H1 (cell line): Measurements from ENCODE around the gene ADAMTS17. TPM values are rescaled to one million over a fixed set of nuclear protein-coding genes. Genes with fewer than 3 reads are reported as not detected.

Experiments
- CTCF ChIA-PET: fragments of 300-600 bp; sonication (Branson Sonifier 250); formaldehyde crosslinking; loops from one replicate; lab custom pipeline; 2021; ENCODE audit not compliant: partially characterized antibody; lab: Charles Lee
- POLR2A ChIA-PET: fragments of 300-600 bp; sonication (Branson Sonifier 250); formaldehyde crosslinking; loops from one replicate; lab custom pipeline; 2021; ENCODE audit warnings: inconsistent platforms; ENCODE audit not compliant: partially characterized antibody; lab: Charles Lee
- DNase-seq, 2 experiments: peaks; one replicate each; pipeline versions ENCODE4 v3.0.0 to v3.0.0-alpha.2; 2010 to 2022; ENCODE audit warnings: low spot score in 2 of 2, low read depth in 1 of 2, mixed read lengths in 1 of 2
- FAIRE-seq: peaks from 2 replicates; lab custom pipeline; 2011; peaks lifted over from hg19 to GRCh38; lab: Jason Lieb, UNC
- H2AFZ ChIP-seq: 2 replicates; pipeline ENCODE4 v1.8.1; 2012; ENCODE audit warnings: low read length, inconsistent platforms
- H2AK5ac ChIP-seq: 2 replicates; pipeline ENCODE4 v1.6.1; 2013; ENCODE audit warnings: low read depth, low read length
- H2BK120ac ChIP-seq: replicated peaks from 2 replicates; pipeline ENCODE3; 2013; ENCODE audit warnings: low read depth, low read length, inconsistent platforms
- H2BK12ac ChIP-seq: 2 replicates; pipeline ENCODE4 v1.6.1; 2013; ENCODE audit warnings: low read depth, low read length
- H2BK15ac ChIP-seq: 2 replicates; pipeline ENCODE4 v1.6.1; 2013; ENCODE audit warnings: low read length
- H2BK20ac ChIP-seq: 2 replicates; pipeline ENCODE4 v1.6.1; 2013; ENCODE audit warnings: low read length
- H2BK5ac ChIP-seq: 2 replicates; pipeline ENCODE4 v1.6.1; 2013; ENCODE audit warnings: low read depth, low read length
- H3K14ac ChIP-seq: 2 replicates; pipeline ENCODE4 v1.6.1; 2013; ENCODE audit warnings: inconsistent platforms; ENCODE audit not compliant: insufficient read length
- H3K18ac ChIP-seq: 2 replicates; pipeline ENCODE4 v1.6.1; 2013; ENCODE audit warnings: low read length; ENCODE audit errors: extremely low read depth
- H3K23ac ChIP-seq: 2 replicates; pipeline ENCODE4 v1.6.1; 2013; ENCODE audit warnings: inconsistent platforms; ENCODE audit not compliant: insufficient read length
- H3K23me2 ChIP-seq: 2 replicates; pipeline ENCODE4 v1.6.1; 2013; ENCODE audit warnings: low read depth, low read length
- H3K27ac ChIP-seq: 2 replicates; pipeline ENCODE4 v1.6.1; 2011; ENCODE audit warnings: low read depth, low read length, inconsistent platforms
- H3K27me3 ChIP-seq, 4 experiments: replicated peaks in 1 of 4; 1 replicate in 1 of 4; 2 replicates in 3 of 4; pipeline versions ENCODE4 v1.6.1 to v1.8.1; 2011 to 2013; ENCODE audit warnings: low read length in 3 of 4, mild to moderate bottlenecking in 3 of 4, inconsistent platforms in 2 of 4, mixed read lengths in 2 of 4, moderate library complexity in 1 of 4; ENCODE audit not compliant: control insufficient read depth in 3 of 4, insufficient read depth in 3 of 4; ENCODE audit errors: extremely low read depth in 1 of 4
- H3K36me3 ChIP-seq, 4 experiments: 2 replicates each; pipeline versions ENCODE4 v1.6.1 to v1.8.1; 2011 to 2013; ENCODE audit warnings: mild to moderate bottlenecking in 4 of 4, low read length in 3 of 4, moderate library complexity in 2 of 4, control low read depth in 1 of 4, inconsistent platforms in 1 of 4; ENCODE audit not compliant: insufficient read depth in 4 of 4, control insufficient read depth in 2 of 4
- H3K4ac ChIP-seq: replicated peaks from 2 replicates; pipeline ENCODE3; 2013; ENCODE audit warnings: low read length, low read depth, mixed read lengths, inconsistent platforms; ENCODE audit not compliant: insufficient read length
- H3K4me1 ChIP-seq, 4 experiments: replicated peaks in 1 of 4; 1 replicate in 1 of 4; 2 replicates in 3 of 4; pipeline versions ENCODE4 v1.6.1 to v1.8.1; 2011 to 2013; ENCODE audit warnings: low read length in 3 of 4, inconsistent platforms in 2 of 4, mixed read lengths in 1 of 4; ENCODE audit not compliant: insufficient read depth in 4 of 4, control insufficient read depth in 3 of 4
- H3K4me2 ChIP-seq, 2 experiments: 2 replicates each; pipeline versions ENCODE4 v1.6.1 to v1.8.1; 2011 to 2013; ENCODE audit warnings: low read depth in 2 of 2, low read length in 2 of 2, control low read depth in 1 of 2, inconsistent platforms in 1 of 2, mild to moderate bottlenecking in 1 of 2; ENCODE audit not compliant: insufficient read depth in 1 of 2
- H3K4me3 ChIP-seq, 4 experiments: fragments of 200-600, 300-600 bp in 1 of 4; sonication (generic), shearing (Covaris generic), sonication (Bioruptor Twin) in 1 of 4; 2 replicates each; pipeline versions ENCODE4 v1.5.1 to v1.8.1; 2011 to 2016; ENCODE audit warnings: low read length in 4 of 4, low read depth in 3 of 4, control low read depth in 2 of 4, inconsistent platforms in 2 of 4, mild to moderate bottlenecking in 2 of 4, mixed read lengths in 1 of 4, moderate library complexity in 1 of 4; ENCODE audit not compliant: insufficient read depth in 2 of 4; ENCODE audit errors: extremely low read depth in 1 of 4
- H3K56ac ChIP-seq: replicated peaks from 2 replicates; pipeline ENCODE3; 2013; ENCODE audit warnings: low read depth, mild to moderate bottlenecking, mixed read lengths, low read length, inconsistent platforms; ENCODE audit not compliant: insufficient read length
- H3K79me1 ChIP-seq: 2 replicates; pipeline ENCODE4 v1.6.1; 2013; ENCODE audit warnings: low read depth, low read length, control low read depth
- H3K79me2 ChIP-seq, 2 experiments: 2 replicates each; pipeline versions ENCODE4 v1.6.1 to v1.8.1; 2012 to 2013; ENCODE audit warnings: low read length in 2 of 2, mild to moderate bottlenecking in 2 of 2, inconsistent platforms in 1 of 2; ENCODE audit not compliant: insufficient read depth in 2 of 2, control insufficient read depth in 1 of 2
- H3K9ac ChIP-seq, 4 experiments: replicated peaks in 1 of 4; 1 replicate in 1 of 4; 2 replicates in 3 of 4; pipeline versions ENCODE4 v1.6.1 to v1.8.1; 2011 to 2013; ENCODE audit warnings: low read depth in 3 of 4, low read length in 3 of 4, control low read depth in 2 of 4, mild to moderate bottlenecking in 2 of 4, moderate library complexity in 2 of 4, inconsistent platforms in 1 of 4; ENCODE audit errors: extremely low read depth in 1 of 4
- H3K9me3 ChIP-seq, 2 experiments: 2 replicates each; pipeline versions ENCODE4 v1.6.1 to v1.8.1; 2012 to 2013; ENCODE audit warnings: mild to moderate bottlenecking in 2 of 2, moderate library complexity in 2 of 2, control low read depth in 1 of 2, inconsistent platforms in 1 of 2, low read depth in 1 of 2, low read length in 1 of 2, mixed read lengths in 1 of 2; ENCODE audit not compliant: insufficient read depth in 2 of 2
- H4K20me1 ChIP-seq, 2 experiments: replicated peaks in 1 of 2; 2 replicates each; pipeline versions ENCODE3 to v1.8.1; 2011 to 2013; ENCODE audit warnings: inconsistent platforms in 2 of 2, low read length in 2 of 2, mild to moderate bottlenecking in 1 of 2; ENCODE audit not compliant: insufficient read depth in 2 of 2, control insufficient read depth in 1 of 2
- H4K5ac ChIP-seq: 2 replicates; pipeline ENCODE4 v1.6.1; 2013; ENCODE audit warnings: low read length, low read depth, mixed read lengths, inconsistent platforms; ENCODE audit not compliant: insufficient read length
- H4K8ac ChIP-seq: 2 replicates; pipeline ENCODE4 v1.8.0; 2013; ENCODE audit warnings: mild to moderate bottlenecking, moderate library complexity, low read length, inconsistent platforms; ENCODE audit not compliant: insufficient read depth; ENCODE audit errors: extremely low read depth
- H4K91ac ChIP-seq: replicated peaks from 2 replicates; pipeline ENCODE3; 2013; ENCODE audit warnings: low read length, mixed read lengths, inconsistent platforms; ENCODE audit not compliant: insufficient read length
- ASH2L ChIP-seq: fragments of 200-600, 300-600 bp; sonication (generic); IDR thresholded peaks from one replicate; pipeline ENCODE4 v1.7.1; 2017; ENCODE audit warnings: low read length
- BCL11A ChIP-seq, 2 experiments: IDR thresholded peaks; one replicate each; pipeline ENCODE4 v1.6.1; 2011; ENCODE audit warnings: low read depth in 2 of 2, low read length in 2 of 2, mild to moderate bottlenecking in 2 of 2
- HDAC2 ChIP-seq, 2 experiments: fragments of 300-600 bp in 1 of 2; sonication (generic) in 1 of 2; IDR thresholded peaks; 2 replicates each; pipeline ENCODE4 v1.6.1; 2011 to 2012; ENCODE audit warnings: low read depth in 2 of 2, low read length in 2 of 2, mild to moderate bottlenecking in 2 of 2, moderate library complexity in 2 of 2, borderline replicate concordance in 1 of 2, inconsistent platforms in 1 of 2
- KDM4A ChIP-seq: IDR thresholded peaks from one replicate; pipeline ENCODE4 v1.7.1; 2012; ENCODE audit warnings: low read depth, mild to moderate bottlenecking, moderate library complexity, low read length, inconsistent platforms; ENCODE audit not compliant: severe bottlenecking
- MAX ChIP-seq: IDR thresholded peaks from 2 replicates; pipeline ENCODE4 v1.6.1; 2012; ENCODE audit warnings: inconsistent platforms
- POU5F1 ChIP-seq: IDR thresholded peaks from 2 replicates; pipeline ENCODE4 v1.6.1; 2011; ENCODE audit warnings: low read depth, mild to moderate bottlenecking, low read length, moderate library complexity
- SIN3A ChIP-seq, 2 experiments: IDR thresholded peaks in 1 of 2; conservative IDR thresholded peaks in 1 of 2; 2 replicates each; pipeline ENCODE4 v1.6.1; 2011 to 2012; ENCODE audit warnings: low read length in 2 of 2, improper control_type of control experiment in 1 of 2, low read depth in 1 of 2, mild to moderate bottlenecking in 1 of 2
- SUZ12 ChIP-seq: fragments of 200-600 bp; sonication (generic); IDR thresholded peaks from 2 replicates; pipeline ENCODE4 v1.6.1; 2012; ENCODE audit warnings: mild to moderate bottlenecking, inconsistent platforms, low read length, moderate library complexity, mixed read lengths
- TCF12 ChIP-seq: IDR thresholded peaks from 2 replicates; pipeline ENCODE4 v1.6.1; 2011; ENCODE audit warnings: low read depth, mild to moderate bottlenecking, low read length
- TEAD4 ChIP-seq: IDR thresholded peaks from 2 replicates; pipeline ENCODE4 v1.6.1; 2012; ENCODE audit warnings: low read depth, low read length, inconsistent platforms, mixed read lengths
- WGBS, 2 experiments: shearing (Covaris generic) in 1 of 2; methylation state at CpG; one replicate each; pipeline versions ENCODE4 v1.1.6 to v1.1.7; 2013 to 2015; ENCODE audit warnings: low lambda C conversion rate in 2 of 2, mixed read lengths in 2 of 2, inconsistent platforms in 1 of 2, low coverage in 1 of 2, missing lambda C conversion rate in 1 of 2; ENCODE audit not compliant: insufficient replicate concordance in 2 of 2, insufficient coverage in 1 of 2, insufficient read length in 1 of 2; ENCODE audit errors: extremely low coverage in 1 of 2, missing lambda C conversion rate in 1 of 2; 5-methylcytosine and 5-hydroxymethylcytosine counted together
- polyA plus RNA-seq, 7 experiments: library from polyadenylated mRNA; depleted of rRNA in 3 of 7; stranded (reverse) in 5 of 7; unstranded in 2 of 7; fragments of >200 nt in 5 of 7; fragments of 200-250 nt in 2 of 7; gene quantifications; 1 replicate in 5 of 7; 2 replicates in 1 of 7; 4 replicates in 1 of 7; pipeline versions ENCODE4 v1.2.1 to v1.2.3, GENCODE V29; 2011 to 2013; ENCODE audit warnings: missing spikeins in 2 of 7, mixed read lengths in 2 of 7
- total RNA-seq: library from RNA; stranded (reverse); fragmentation: NEBNext Ultra II Directional; extraction: Animal tissue kit (Norgen Biotek cat#: 25700); gene quantifications from 2 replicates; pipeline ENCODE4 v1.2.1, GENCODE V29; 2021

ADAMTS17 gene
- total and polyA plus RNA-seq, 2 of the 8 experiments (the other 6 are each of a cell fraction or from before 2014, with no cell fraction given), result 0.51 to 1.7 TPM

DNA sequence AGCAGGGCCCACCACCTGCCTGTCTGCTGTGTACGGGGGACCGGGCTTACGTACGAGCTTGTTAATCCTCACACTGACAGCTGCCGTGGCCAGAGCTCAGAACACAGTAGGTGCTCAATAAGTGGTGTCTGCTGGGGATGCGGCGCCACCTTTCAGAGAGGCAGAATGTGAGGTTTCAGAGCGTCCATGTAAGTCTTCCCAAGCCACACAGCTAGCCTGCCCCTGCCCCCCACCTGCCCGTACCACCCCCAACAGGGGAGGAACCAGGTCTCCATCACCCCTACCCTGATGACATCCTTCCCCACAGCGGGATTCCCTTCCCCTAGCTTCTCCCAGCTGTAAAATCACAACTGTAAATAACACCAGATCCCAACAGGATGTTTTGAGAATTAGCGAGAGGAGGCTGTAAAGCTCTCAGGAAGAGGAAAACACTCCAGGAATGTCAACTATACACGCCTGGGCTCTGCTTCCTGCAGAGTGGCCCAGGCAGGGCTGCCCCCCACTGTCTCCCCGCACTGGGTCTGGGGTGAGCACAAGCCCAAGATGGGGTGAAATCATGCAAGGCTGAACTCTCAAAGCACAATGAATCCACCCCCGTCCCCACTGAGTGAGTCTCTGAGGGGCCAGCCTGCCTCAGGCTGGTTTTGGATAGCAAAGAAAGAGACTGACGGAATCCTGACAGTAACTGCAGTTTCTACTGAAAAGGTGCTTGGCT, 358.4 kb downstream of the ADAMTS17 start:
- WGBS, 2 experiments, result 7% methylated on average over 15 of the region's 15 CpGs; no CpG with 5 or more reads in 1 of the 2 experiments
- H4K91ac ChIP-seq, result peak overlapping the region; percentile 86
- FAIRE-seq (peak; percentile 66), DNase-seq (peak; percentile 38 to 62)
- peak overlapping the region; percentile 48; the same call in 1 of the 2 replicates for H3K27ac ChIP-seq
- H4K8ac ChIP-seq, result no peak overlapping the region
- no peaks in the 10 kb centered on the region for H3K79me1 ChIP-seq
- H2AFZ ChIP-seq, result peak overlapping the region; percentile 65
- no peak overlapping the region for H3K56ac ChIP-seq
- no peaks in the 10 kb centered on the region for H4K20me1 ChIP-seq
- peak overlapping the region; percentile 7 for H2BK120ac ChIP-seq
- H3K4me3 ChIP-seq, result peak overlapping the region in 2 of 4 experiments; percentile 23 to 40; a peak in 2 of 8 replicates
- H2BK15ac ChIP-seq, result 0 out of 2 replicates have a peak overlapping the region, but pooled peaks have one; percentile 49
- peak overlapping the region; percentile 80 for H2BK20ac ChIP-seq
- peak overlapping the region; percentile 58 to 72 for H3K4me2 ChIP-seq
- H2BK12ac ChIP-seq, result peak overlapping the region; percentile 91
- no peaks in the 10 kb centered on the region for H3K79me2 ChIP-seq
- peak overlapping the region; percentile 71; the same call in 1 of the 2 replicates for H2AK5ac ChIP-seq
- ChIA-PET POLR2A (interaction anchor here (1.0 to 2.9 kb wide), 3 partner anchors 10 to 54 kb away, joined by 4 to 18 read pairs (median 4); no protein-coding TSS in a partner anchor), CTCF (interaction anchor here (0.9 to 5.1 kb wide), 17 partner anchors 9 to 365 kb away, joined by 3 to 42 read pairs (median 4); no protein-coding TSS in a partner anchor)
- no peak overlapping the region for H3K23ac ChIP-seq
- H4K5ac ChIP-seq, result no peak overlapping the region
- no peaks in the 10 kb centered on the region for H3K36me3 ChIP-seq
- peak overlapping the region; percentile 4 for H3K4ac ChIP-seq
- H2BK5ac ChIP-seq, result peak overlapping the region; percentile 96; the same call in 1 of the 2 replicates
- peak overlapping the region; percentile 75 for H3K18ac ChIP-seq
- H3K23me2 ChIP-seq, result peaks cover 2% of the 10 kb centered on the region; the same call in 1 of the 2 replicates
- H3K9ac ChIP-seq, result no peak overlapping the region; a peak in 1 of 7 replicates
- peaks cover 15 to 30% (median 20%) of the 10 kb centered on the region in 4 experiments for H3K4me1 ChIP-seq
- peaks cover 0 to 6% of the 10 kb centered on the region in 2 experiments; a peak in 2 of 4 replicates for H3K9me3 ChIP-seq
- no peak overlapping the region for H3K14ac ChIP-seq
- H3K27me3 ChIP-seq, result no peaks in the 10 kb centered on the region
- TF ChIP-seq ASH2L (peak; percentile 61), TEAD4 (peak; percentile 83), HDAC2 (IDR thresholded peaks at IDR 0.05; ENCODE audit: borderline replicate concordance in 1 of 2, low read depth in 2 of 2, low read length in 2 of 2) (peak in 1 of 2 experiments; percentile 68; a peak in 1 of 4 replicates), POU5F1 (no peak), SIN3A (conservative IDR thresholded peaks at IDR 0.05 in 1 of 2, IDR thresholded peaks at IDR 0.05 in 1 of 2; ENCODE audit: low read depth in 1 of 2, low read length in 2 of 2) (0 out of 4 replicates have a peak, but pooled peaks of 1 of the 2 experiments have one; percentile 50), TCF12 (0 out of 2 replicates have a peak, but pooled peaks have one; percentile 2), KDM4A (no peak), BCL11A (IDR thresholded peaks at IDR 0.05; ENCODE audit: low read depth in 2 of 2, low read length in 2 of 2) (no peak), SUZ12 (no peak), MAX (no peak)
